Neural crest cell (in vitro differentiated cells): Measurements from ENCODE around the gene SFN. TPM values are rescaled to one million over a fixed set of nuclear protein-coding genes. Genes with fewer than 3 reads are reported as not detected.

ENCODE experiments used
- DNase-seq: peaks from one replicate; pipeline ENCODE4 v3.0.0; 2021; ENCODE audit warnings: low read depth, mixed read lengths, low spot score
- H3K27ac Mint-ChIP-seq: one replicate; pipeline ENCODE4 v1.8.0; 2021; ENCODE audit warnings: mild to moderate bottlenecking, mixed read lengths; ENCODE audit not compliant: unreplicated experiment
- H3K27me3 Mint-ChIP-seq: 2 replicates; pipeline ENCODE4 v1.8.0; 2021; ENCODE audit warnings: low read depth, mild to moderate bottlenecking, mixed read lengths
- H3K36me3 Mint-ChIP-seq: 2 replicates; pipeline ENCODE4 v1.8.0; 2021; ENCODE audit warnings: low read depth, mild to moderate bottlenecking, mixed read lengths
- H3K4me1 Mint-ChIP-seq: 2 replicates; pipeline ENCODE4 v1.8.0; 2021; ENCODE audit warnings: mixed read lengths
- H3K4me3 Mint-ChIP-seq: one replicate; pipeline ENCODE4 v1.8.0; 2021; ENCODE audit warnings: mild to moderate bottlenecking, mixed read lengths
- H3K9me3 Mint-ChIP-seq: 2 replicates; pipeline ENCODE4 v1.8.0; 2021; ENCODE audit warnings: mixed read lengths
- CTCF ChIP-seq: fragments of 200-600 bp; sonication (generic); conservative IDR thresholded peaks from 2 replicates; pipeline ENCODE4 v1.5.0; 2021; ENCODE audit warnings: antibody characterized with exemption, mild to moderate bottlenecking
- total RNA-seq: library from RNA; stranded (reverse); gene quantifications from 2 replicates; pipeline ENCODE4 v1.2.1, GENCODE V29; 2021

SFN gene
- total RNA-seq, 1 donor from 2014 or later = 0.30 TPM

DNA sequence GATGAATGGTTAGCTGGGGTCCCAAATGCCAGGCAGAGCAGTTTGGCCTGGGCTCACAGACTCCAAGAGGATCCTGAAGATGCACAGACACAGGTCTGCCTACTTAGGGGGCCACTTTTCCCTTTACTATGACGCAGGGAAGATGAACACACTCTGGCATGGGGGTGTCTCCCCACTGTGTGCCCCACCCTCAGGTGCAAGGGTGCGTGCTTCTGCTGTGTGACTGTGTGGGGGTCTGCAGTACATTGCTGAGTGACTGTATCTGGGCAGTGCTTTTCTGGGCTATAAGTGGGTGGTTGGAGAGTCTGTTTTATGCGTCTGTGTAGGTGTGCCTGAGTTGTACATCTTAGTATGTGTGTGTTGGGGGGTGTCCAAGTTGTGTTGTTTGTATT is 47.0 kb downstream of the SFN start:
- Mint-ChIP-seq H3K27ac (no peak overlapping the region), H3K4me3 (no peak overlapping the region), H3K9me3 (no peaks in the 10 kb centered on the region), H3K4me1 (no peaks in the 10 kb centered on the region), H3K36me3 (no peaks in the 10 kb centered on the region), H3K27me3 (peaks cover 18% of the 10 kb centered on the region)
- no peak for DNase-seq
- TF ChIP-seq CTCF = no peak

DNA sequence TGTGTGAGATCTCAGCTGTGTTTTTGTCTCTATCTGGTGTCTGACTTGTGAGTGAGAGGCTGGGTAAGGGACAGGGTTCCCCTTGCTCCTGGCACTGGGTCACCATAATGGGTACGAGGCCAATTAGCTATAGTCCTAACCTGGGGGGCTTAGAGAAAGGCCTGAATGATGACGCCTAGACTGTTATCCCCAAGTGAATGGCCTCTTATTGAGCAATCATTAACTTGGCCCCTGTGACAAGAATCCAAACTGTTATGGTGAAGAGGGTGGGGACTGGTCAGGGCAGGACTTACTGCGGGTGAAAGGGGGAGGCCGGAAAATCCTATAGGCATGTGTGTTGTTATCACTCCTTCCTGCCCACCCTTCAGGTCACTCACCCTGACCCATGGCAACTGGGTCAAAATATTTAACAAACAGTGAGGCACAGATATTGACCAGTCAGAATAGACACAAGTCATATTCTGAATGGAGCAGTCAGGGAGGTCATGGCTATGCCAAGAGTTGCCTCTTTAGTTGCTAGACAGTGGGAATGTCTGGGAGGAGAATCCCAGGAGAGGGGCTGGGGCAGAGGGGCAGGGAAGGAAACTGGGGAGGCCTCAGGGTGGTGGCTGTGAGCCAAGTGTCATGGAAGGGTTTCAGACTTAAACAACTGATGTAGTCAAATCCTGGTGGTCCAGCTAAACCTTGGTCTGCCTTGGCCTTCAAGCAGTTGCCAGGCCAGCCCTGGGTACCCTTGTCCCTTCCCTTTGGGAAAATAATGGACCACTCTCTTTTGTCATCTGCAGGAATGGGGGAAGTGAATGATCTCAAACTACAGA is 47.6 kb downstream of the SFN start:
- H3K27me3 Mint-ChIP-seq = peaks cover 17% of the 10 kb centered on the region
- H3K4me1 Mint-ChIP-seq = no peaks in the 10 kb centered on the region
- H3K4me3 Mint-ChIP-seq = no peak overlapping the region
- H3K27ac Mint-ChIP-seq = no peak overlapping the region
- H3K9me3 Mint-ChIP-seq = no peaks in the 10 kb centered on the region
- DNase-seq = no peak
- TF ChIP-seq CTCF = no peak
- no peaks in the 10 kb centered on the region for H3K36me3 Mint-ChIP-seq

- no peak overlapping the region for H3K4me3 Mint-ChIP-seq
- H3K4me1 Mint-ChIP-seq = no peaks in the 10 kb centered on the region
- no peak for TF ChIP-seq CTCF
- H3K36me3 Mint-ChIP-seq = no peaks in the 10 kb centered on the region
- no peak for DNase-seq
- peaks cover 22% of the 10 kb centered on the region for H3K27me3 Mint-ChIP-seq
- H3K9me3 Mint-ChIP-seq = no peaks in the 10 kb centered on the region
- no peak overlapping the region for H3K27ac Mint-ChIP-seq
Measured at GRCh38 chr1:26911399-26912146, 48.6 kb downstream of the SFN start.

GRCh38 chr1:26912147-26912490 is 49.2 kb downstream of the SFN start:
- Mint-ChIP-seq H3K4me3 (no peak overlapping the region), H3K27me3 (peaks cover 18% of the 10 kb centered on the region), H3K9me3 (no peaks in the 10 kb centered on the region), H3K27ac (no peak overlapping the region), H3K4me1 (no peaks in the 10 kb centered on the region), H3K36me3 (no peaks in the 10 kb centered on the region)
- no peak for DNase-seq
- TF ChIP-seq CTCF = no peak

GRCh38 chr1:26913389-26913753 is 50.4 kb downstream of the SFN start:
- H3K27ac Mint-ChIP-seq = no peak overlapping the region

More at GRCh38 chr1:26913389-26913753, 50.4 kb downstream of the SFN start:
- Mint-ChIP-seq H3K36me3 (no peaks in the 10 kb centered on the region), H3K4me1 (no peaks in the 10 kb centered on the region), H3K27me3 (peaks cover 13% of the 10 kb centered on the region), H3K4me3 (no peak overlapping the region), H3K9me3 (no peaks in the 10 kb centered on the region)
- no peak for TF ChIP-seq CTCF
- DNase-seq = no peak

Other genes with a start within 250 kb of the SFN start
- gene ARID1A, start 167.1 kb upstream of the SFN start, total RNA-seq = 155 and 160 TPM in 2 replicates
- gene PIGV, start 75.2 kb upstream of the SFN start, total RNA-seq = 8.7 and 11.1 TPM in 2 replicates
- 41.7 and 44.3 TPM in 2 replicates for gene ZDHHC18, start 36.5 kb upstream of the SFN start, total RNA-seq
- 28.5 and 31.7 TPM in 2 replicates for gene GPN2, start 27.1 kb downstream of the SFN start, total RNA-seq
- 17.2 and 21.3 TPM in 2 replicates for gene GPATCH3, start 37.3 kb downstream of the SFN start, total RNA-seq
- not detected in 2 replicates for gene NR0B2, start 50.8 kb downstream of the SFN start, total RNA-seq
- gene NUDC, start 58.6 kb downstream of the SFN start, total RNA-seq = 96.1 and 102 TPM in 2 replicates
- not detected in 2 replicates for gene KDF1, start 97.3 kb downstream of the SFN start, total RNA-seq
- 16.7 and 18.7 TPM in 2 replicates for gene TRNP1, start 130.5 kb downstream of the SFN start, total RNA-seq
- 10.1 and 11.0 TPM in 2 replicates for gene TENT5B, start 149.7 kb downstream of the SFN start, total RNA-seq